Body of pancreas (tissue), 4 donors: ENCODE data around the gene YIF1A.

Experiments used
- CTCF ChIP-seq, 7 experiments: fragments of 450-650 bp in 4 of 7; fragments of 200-600 bp in 3 of 7; sonication (generic) in 3 of 7; IDR thresholded peaks; one replicate each; pipeline ENCODE4 v1.5.1; 2016 to 2019; ENCODE audit warnings: antibody characterized with exemption in 7 of 7
- POLR2A ChIP-seq, 3 donors: fragments of 450-650 bp; IDR thresholded peaks; one replicate each; pipeline ENCODE4 v1.6.1; 2016; ENCODE audit warnings: antibody characterized with exemption in 3 of 3, mild to moderate bottlenecking in 2 of 3

GRCh38 chr11:66247801-66248200 is 41.1 kb downstream of the YIF1A start:
- no peak for TF ChIP-seq CTCF (IDR thresholded peaks at IDR 0.05)
- TF ChIP-seq POLR2A (IDR thresholded peaks at IDR 0.05): no peak
